ENCODE measurements around the gene NOSIP.

Gene NOSIP

DNA sequence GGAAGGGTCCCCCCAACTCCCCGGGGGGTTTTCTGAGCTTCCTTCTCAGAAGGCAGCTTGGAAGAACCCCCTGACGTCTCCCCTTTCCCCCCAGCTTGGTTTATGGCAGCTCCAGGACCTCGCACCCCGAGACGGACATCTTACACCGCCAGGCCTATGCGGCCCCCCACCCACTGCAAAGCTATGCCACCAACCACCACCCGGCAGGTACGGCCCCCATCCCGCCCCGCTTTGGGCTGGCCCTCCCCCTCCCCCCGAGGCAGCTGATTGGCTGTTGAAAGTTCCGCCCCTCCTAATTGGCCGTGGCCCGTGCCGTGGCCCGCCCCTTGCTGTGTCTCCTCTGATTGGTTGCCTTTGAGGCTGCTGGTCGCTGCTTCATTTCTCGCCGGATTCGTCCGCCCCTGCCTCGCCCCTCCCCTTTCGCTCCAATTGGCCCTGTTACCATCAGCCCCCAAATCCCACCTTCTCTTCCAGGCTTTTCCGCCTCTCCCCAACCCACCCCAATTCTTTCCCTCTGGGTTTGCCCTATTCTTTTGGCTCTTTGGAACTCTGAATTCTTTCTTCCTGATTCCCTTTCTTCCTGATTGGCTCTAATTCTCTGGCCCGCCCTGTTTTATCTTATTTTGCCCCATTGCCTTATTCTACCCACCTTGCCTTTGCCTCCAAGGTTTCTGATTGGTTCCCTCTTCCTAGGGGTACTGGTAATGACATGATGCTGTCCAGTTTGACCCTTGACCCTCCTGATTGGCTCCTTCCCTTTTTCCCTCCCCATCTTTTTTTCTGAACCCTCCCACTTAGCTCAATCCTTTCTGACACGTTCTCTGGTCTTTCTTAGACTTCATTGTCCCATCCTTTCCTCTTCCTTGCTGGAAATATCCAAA is 13.1 kb upstream of the NOSIP start:
- H3K9ac ChIP-seq: no peak overlapping the region; the same call in 1 of the 2 replicates
- peaks cover 18% of the 10 kb centered on the region; the same call in 1 of the 2 replicates for H3K79me2 ChIP-seq (ENCODE audit: insufficient read depth, low read depth)
- peak overlapping the region; percentile 72 for H3K4me2 ChIP-seq
- no peak overlapping the region for H3K4me3 ChIP-seq (IDR thresholded peaks at IDR 0.05; ENCODE audit: insufficient read depth, low read depth, low read length)
- peaks cover 22% of the 10 kb centered on the region for H3K4me1 ChIP-seq (ENCODE audit: low read depth, poor library complexity, severe bottlenecking)
- H3K27me3 ChIP-seq (ENCODE audit: insufficient read depth, low read depth): no peaks in the 10 kb centered on the region
- no peak overlapping the region; the same call in 1 of the 2 replicates for H3K27ac ChIP-seq
- TF ChIP-seq, protein P1, sequence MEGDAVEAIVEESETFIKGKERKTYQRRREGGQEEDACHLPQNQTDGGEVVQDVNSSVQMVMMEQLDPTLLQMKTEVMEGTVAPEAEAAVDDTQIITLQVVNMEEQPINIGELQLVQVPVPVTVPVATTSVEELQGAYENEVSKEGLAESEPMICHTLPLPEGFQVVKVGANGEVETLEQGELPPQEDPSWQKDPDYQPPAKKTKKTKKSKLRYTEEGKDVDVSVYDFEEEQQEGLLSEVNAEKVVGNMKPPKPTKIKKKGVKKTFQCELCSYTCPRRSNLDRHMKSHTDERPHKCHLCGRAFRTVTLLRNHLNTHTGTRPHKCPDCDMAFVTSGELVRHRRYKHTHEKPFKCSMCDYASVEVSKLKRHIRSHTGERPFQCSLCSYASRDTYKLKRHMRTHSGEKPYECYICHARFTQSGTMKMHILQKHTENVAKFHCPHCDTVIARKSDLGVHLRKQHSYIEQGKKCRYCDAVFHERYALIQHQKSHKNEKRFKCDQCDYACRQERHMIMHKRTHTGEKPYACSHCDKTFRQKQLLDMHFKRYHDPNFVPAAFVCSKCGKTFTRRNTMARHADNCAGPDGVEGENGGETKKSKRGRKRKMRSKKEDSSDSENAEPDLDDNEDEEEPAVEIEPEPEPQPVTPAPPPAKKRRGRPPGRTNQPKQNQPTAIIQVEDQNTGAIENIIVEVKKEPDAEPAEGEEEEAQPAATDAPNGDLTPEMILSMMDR (conservative IDR thresholded peaks at IDR 0.05; ENCODE audit: low read depth, low read length): no peak
- no peak overlapping the region for H2AFZ ChIP-seq (ENCODE audit: low read depth)
- no peaks in the 10 kb centered on the region for H4K20me1 ChIP-seq (ENCODE audit: insufficient read depth)
- H3K36me3 ChIP-seq (ENCODE audit: insufficient read depth): no peaks in the 10 kb centered on the region

DNA sequence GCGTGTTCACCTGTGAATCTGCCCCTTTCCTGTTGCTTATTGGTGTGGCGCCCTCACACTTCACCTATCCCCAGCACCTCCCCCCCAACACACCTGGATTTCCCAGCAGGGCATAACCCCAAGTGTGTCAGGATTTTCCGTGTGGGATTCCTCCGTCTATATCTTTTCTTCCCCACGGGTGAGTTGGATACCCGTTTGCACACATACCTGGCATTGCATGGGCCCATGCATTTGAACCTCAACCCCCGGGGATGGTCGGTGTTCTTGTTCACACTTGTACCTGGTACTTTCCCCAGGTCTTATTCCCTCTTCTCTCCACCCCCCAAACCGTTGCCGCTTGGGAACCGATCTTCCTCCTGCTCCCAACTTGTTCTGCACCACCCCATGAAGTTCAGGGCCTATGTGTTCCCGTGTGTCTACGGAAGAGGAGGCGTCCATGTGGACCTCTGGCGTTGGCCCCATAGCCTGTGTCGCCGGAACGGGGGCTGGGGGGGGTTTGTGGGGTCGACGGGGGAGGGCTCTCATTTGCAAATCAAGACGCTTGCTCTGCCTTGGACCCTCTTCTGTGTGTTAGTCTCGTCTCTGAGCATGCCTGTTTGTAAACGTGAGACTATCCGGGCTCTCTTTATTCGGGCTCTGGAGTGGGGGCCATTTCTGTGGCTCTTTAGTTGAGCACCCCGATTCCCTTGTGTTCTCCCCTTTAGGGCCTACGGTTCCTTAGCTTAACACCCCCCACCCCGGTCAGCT is 12.3 kb upstream of the NOSIP start:
- no peak overlapping the region for H2AFZ ChIP-seq (ENCODE audit: low read depth)
- H3K4me2 ChIP-seq: peak overlapping the region; percentile 72
- peaks cover 18% of the 10 kb centered on the region; the same call in 1 of the 2 replicates for H3K79me2 ChIP-seq (ENCODE audit: insufficient read depth, low read depth)
- TF ChIP-seq, protein P1 (conservative IDR thresholded peaks at IDR 0.05; ENCODE audit: low read depth, low read length): no peak
- no peak overlapping the region for H3K4me3 ChIP-seq (IDR thresholded peaks at IDR 0.05; ENCODE audit: insufficient read depth, low read depth, low read length)
- H3K27ac ChIP-seq: no peak overlapping the region; the same call in 1 of the 2 replicates
- H3K9ac ChIP-seq: peak overlapping the region; percentile 78; the same call in 1 of the 2 replicates
- no peaks in the 10 kb centered on the region for H4K20me1 ChIP-seq (ENCODE audit: insufficient read depth)
- H3K27me3 ChIP-seq (ENCODE audit: insufficient read depth, low read depth): no peaks in the 10 kb centered on the region
- no peaks in the 10 kb centered on the region for H3K36me3 ChIP-seq (ENCODE audit: insufficient read depth)
- H3K4me1 ChIP-seq (ENCODE audit: low read depth, poor library complexity, severe bottlenecking): peaks cover 30% of the 10 kb centered on the region

DNA sequence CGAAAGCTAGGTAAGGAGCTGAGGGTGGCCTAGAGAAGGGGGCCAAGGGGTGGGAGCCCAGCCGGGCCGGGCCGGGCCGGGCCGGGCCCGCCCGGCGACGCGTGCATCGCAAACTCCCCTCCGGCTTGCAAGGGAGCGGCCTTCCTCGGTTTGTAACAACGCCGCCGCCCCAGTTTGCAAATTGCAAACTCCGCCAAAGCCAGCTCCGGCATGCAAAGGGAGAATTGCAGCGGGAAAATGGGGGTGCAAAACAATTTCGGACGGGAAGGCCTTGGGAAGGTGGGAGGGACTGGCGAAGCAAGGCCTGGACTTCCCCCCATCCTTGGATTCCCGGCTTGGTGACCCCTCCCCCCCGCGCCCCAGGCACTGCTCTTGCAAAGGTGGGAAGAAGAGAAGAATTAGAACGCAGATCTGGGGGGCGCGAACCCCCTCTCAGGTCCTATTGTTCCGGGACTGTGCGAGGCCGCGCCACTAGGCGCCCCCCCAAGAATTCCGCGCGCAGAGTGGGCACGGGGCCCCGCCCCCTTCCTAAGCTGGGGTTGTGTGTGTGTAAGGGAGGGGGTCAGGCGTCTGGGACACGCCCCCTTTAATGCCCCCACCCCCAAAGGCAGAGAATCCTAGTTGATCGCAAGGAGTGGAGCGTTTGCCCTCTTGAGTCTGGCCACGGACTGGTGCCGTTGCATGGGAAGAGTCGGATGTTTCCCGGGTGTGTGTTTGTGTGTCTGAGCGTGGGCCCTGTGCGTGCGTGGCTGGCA is 11.6 kb upstream of the NOSIP start:
- H3K9ac ChIP-seq: peak overlapping the region; percentile 78
- H3K36me3 ChIP-seq (ENCODE audit: insufficient read depth): no peaks in the 10 kb centered on the region
- peak overlapping the region; percentile 74 for H3K27ac ChIP-seq
- no peak overlapping the region for H3K4me3 ChIP-seq (IDR thresholded peaks at IDR 0.05; ENCODE audit: insufficient read depth, low read depth, low read length)
- H3K79me2 ChIP-seq (ENCODE audit: insufficient read depth, low read depth): peaks cover 18% of the 10 kb centered on the region; the same call in 1 of the 2 replicates
- H3K27me3 ChIP-seq (ENCODE audit: insufficient read depth, low read depth): no peaks in the 10 kb centered on the region
- H3K4me1 ChIP-seq (ENCODE audit: low read depth, poor library complexity, severe bottlenecking): peaks cover 32% of the 10 kb centered on the region
- TF ChIP-seq, protein P1 (conservative IDR thresholded peaks at IDR 0.05; ENCODE audit: low read depth, low read length): no peak
- peak overlapping the region; percentile 42; the same call in 1 of the 2 replicates for H2AFZ ChIP-seq (ENCODE audit: low read depth)
- peak overlapping the region; percentile 72 for H3K4me2 ChIP-seq
- H4K20me1 ChIP-seq (ENCODE audit: insufficient read depth): no peaks in the 10 kb centered on the region

Data from KMS-11 (cell line).